ENCODE data around the gene KCNK15.

The KCNK15 gene

DNA sequence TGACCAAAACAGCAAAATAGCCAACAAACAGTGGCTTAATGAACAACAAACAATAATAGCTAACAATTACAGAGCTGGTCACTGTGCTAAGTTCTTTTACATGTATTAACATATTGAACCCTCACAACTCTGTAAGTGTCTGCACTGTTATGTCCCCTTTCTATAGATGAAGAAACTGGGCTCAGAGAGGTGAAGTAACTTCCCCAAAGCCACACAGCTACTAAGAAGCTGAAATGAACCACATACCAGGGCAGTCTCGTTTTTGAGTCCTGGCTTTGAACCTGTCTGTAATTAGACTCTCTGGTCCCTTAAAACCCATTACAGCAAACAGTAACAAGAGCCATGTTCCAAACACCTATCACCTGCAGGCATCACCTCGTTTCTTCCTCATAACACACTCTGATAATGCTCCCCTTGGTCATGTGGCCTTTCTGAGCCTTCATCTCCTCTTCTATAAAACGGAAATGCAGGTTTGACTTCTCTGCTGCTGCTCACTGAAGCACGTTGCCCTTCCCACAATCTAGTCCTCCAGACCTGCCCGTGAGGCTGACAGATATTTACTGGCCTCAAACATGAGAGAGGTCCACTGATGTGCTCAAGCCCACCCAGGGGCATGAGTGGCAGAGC is 23.3 kb downstream of the KCNK15 start:
- TF ChIP-seq, protein P1, sequence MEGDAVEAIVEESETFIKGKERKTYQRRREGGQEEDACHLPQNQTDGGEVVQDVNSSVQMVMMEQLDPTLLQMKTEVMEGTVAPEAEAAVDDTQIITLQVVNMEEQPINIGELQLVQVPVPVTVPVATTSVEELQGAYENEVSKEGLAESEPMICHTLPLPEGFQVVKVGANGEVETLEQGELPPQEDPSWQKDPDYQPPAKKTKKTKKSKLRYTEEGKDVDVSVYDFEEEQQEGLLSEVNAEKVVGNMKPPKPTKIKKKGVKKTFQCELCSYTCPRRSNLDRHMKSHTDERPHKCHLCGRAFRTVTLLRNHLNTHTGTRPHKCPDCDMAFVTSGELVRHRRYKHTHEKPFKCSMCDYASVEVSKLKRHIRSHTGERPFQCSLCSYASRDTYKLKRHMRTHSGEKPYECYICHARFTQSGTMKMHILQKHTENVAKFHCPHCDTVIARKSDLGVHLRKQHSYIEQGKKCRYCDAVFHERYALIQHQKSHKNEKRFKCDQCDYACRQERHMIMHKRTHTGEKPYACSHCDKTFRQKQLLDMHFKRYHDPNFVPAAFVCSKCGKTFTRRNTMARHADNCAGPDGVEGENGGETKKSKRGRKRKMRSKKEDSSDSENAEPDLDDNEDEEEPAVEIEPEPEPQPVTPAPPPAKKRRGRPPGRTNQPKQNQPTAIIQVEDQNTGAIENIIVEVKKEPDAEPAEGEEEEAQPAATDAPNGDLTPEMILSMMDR (IDR thresholded peaks at IDR 0.05) = no peak

DNA sequence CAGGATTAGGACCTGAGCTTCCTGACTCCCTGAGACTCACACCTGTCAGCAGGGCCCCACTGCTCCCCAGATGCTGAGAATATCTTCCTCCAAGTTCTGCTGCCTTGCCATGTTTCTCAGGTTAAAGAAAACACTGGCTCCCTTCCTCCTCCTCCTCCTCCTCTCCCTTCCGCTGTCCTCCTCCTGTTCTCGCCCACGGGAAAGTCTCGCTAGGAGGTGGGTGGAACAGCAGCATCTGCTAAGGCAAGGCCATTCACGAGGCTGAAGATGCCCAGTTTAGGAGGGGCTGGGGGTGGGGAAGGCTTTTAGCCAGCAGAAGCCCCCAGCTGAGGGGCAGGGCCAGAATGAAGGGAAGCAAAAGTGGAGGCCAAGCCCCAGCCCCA is 23.8 kb downstream of the KCNK15 start:
- TF ChIP-seq, protein P1 (IDR thresholded peaks at IDR 0.05) = no peak

DNA sequence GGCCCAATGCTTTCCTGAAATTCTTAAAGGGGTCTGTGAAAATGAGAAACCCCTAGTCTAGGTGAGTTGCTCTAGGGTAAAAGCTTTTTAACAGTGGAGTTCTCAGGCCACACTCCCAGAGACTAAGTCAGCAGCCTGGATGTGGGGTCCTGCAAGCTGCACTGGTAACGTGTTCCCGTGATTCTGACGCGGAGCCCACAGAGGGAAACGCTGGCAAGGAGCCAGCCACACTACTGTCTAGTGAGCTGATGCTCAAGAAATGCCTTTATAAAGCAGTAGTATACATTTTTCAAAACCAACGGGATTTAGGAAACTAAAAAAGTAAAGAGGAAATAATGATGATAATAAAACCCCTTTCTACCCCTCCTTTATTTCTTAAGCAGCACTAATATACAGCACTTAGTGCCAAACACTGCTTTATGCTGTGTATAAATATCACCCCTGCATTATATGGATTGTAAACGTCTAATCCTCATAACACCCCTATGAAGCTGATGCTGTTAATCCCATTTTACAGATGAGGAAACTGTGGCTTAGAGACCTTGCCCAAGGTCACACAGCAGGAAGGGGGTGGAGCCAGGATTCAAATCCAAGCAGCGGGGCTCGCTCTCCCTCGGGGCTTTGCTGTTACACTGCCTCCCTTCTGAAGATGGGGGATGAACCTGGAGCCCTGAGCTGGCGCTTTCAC is 25.0 kb downstream of the KCNK15 start:
- TF ChIP-seq, protein P1 (IDR thresholded peaks at IDR 0.05) = no peak

DNA sequence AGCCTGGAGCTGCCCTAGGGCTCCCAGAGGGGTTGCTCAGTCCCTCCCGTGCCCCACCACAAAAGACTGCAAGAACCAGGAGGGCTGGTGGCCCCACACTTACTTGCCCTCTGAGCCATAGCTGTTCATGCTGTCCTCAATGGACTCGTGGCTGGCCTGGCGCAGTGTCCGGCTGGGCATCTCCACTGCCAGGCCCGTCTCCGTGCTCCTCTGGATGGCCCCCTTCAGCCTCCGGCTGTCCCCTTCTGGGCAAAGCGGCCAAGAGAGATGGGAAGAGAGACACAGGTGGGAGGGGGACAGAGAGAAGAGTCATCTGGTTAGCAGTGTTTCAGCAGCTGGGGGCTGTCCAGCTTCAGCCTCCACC is 25.5 kb downstream of the KCNK15 start:
- TF ChIP-seq, protein P1 (IDR thresholded peaks at IDR 0.05) = no peak

DNA sequence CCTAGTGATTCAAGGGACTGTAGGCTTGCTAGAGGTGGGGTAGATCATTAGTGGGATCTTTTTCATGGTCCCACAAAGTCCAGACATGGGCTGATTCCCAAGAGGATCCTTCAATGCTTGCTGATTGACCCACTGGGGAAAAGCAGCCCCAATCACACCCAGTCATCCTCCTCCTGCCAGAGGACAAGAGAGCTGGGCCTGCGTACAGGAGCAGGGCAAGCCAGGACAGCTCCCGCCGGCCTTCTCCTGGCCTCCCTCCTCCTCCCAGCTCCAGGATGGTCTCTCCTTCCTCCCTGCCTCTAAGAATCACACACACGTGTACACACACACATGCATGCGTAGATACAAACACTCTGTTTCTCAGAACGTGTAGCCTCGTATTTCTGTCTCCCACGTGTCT is 27.0 kb downstream of the KCNK15 start:
- TF ChIP-seq, protein P1 (IDR thresholded peaks at IDR 0.05) = no peak

GRCh38 chr20:44773070-44773829 is 27.6 kb downstream of the KCNK15 start:
- TF ChIP-seq, protein P1 (IDR thresholded peaks at IDR 0.05) = no peak

DNA sequence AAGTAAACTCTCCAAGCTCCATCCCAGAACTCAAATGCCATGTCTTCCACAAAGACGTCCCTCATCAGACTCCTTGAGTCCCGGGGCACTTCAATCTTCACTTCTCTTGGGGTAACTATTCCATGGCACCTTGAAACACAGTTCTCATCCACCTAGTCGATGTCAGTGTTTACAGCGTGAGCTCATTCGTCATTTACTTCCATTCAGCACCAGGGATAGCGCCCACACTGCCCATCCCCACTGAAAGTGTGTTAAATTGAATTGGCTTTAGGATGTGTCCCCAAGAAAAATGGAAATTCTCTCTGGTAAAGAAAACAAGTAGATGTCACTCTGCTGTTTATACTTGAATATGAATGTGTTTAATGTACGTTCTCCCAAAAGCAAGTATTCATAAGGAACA is 31.3 kb downstream of the KCNK15 start:
- TF ChIP-seq, protein P1 (IDR thresholded peaks at IDR 0.05) = no peak

Data from LNCAP (cell line).